Activated T-cell treated with anti-CD3 and anti-CD28 coated beads for 48 hours (primary cell): Measurements from ENCODE around the gene SLC25A51.

ENCODE experiments used
- DNase-seq: peaks from one replicate; pipeline ENCODE4 v3.0.0-alpha.2; 2020; ENCODE audit warnings: low read depth

Gene SLC25A51

GRCh38 chr9:37936965-37937364 lies 33.0 kb upstream of the SLC25A51 start:
- no peak for DNase-seq

DNA sequence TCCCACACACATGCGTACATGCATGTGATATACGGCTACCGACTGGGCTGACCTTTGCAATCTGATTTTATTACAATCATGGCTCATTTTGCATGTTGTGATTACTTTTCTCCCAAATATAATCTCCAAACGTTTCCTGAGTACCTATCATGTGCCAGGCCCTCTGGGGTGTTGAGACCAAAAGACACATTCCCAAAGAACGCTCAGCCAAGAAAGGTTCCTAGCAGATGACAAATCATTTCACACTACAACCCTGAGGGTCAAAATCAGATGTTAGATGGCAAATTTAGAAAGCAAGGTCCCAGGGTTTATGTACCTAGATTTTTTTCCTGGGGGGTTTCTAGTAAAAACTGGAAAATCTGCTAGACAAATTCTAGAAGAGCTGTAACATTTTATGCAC lies 32.4 kb upstream of the SLC25A51 start:
- no peak for DNase-seq

DNA sequence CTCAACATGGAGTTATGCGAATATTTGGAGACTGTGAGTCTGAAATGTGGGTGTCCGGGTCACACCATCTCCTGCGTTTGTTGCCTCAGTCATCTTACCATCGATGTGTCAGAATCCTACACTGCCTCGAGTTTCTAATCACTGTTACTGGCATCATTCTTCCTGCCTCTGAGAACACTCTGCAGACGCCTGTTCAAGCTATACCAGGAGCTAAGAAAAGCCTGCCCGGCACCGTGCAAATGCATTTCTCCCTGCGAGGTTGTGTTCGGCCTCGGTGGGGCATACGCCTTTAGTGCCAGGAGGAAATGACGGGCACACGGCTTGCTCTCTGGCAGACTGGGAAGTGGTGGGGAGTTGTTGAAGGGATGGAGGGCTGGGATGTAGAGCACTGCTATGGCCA lies 31.2 kb upstream of the SLC25A51 start:
- no peak for DNase-seq

GRCh38 chr9:37931592-37931991 lies 27.7 kb upstream of the SLC25A51 start:
- no peak for DNase-seq

- DNase-seq = no peak
Measured at GRCh38 chr9:37929441-37929895, 25.5 kb upstream of the SLC25A51 start.

GRCh38 chr9:37928552-37929430 lies 24.9 kb upstream of the SLC25A51 start:
- no peak for DNase-seq

DNA sequence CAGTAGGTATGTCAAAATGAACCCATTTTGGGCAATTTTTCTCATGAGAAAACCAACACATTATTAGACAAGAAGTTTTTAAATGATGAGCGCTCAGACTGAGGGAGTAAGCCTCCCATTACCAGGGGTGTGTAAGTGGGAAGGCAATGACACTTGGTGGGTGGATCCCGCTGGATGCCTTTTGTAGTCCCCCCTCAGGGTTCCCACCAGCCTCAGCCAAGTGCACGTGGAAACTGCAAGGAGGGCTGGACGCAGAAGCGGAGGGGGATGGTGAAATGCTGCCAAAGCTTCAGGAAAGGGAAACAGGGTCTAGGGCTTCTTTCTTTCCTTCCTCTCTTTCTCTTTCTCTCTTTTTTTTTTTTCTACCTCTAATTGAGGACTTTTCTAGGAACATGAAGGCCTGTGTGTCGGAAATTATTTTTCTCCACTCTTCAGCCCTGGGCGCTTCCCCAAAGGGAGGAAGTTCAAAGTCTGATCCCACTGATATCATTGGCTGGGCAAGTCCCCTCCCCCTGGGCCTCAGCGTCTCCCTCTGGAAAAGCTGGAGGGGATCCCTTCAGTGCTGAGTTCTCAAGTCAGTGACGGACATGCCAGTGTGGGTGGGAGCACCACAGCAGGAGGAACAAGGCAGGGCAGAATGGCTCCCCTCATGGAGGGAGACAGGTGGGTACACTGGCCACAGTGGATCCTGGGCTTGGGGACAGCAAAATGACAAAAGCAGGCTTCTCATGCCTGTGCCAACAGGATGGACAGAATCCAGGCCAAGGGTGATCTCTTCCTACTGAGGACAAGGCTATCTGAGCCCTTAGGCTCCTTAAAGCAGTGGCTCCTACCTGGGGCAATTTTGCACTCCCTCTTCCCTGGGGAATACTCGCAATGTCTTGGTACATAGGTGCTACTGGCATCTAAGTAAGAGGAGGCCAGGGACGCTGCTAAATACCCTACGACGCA lies 23.9 kb upstream of the SLC25A51 start:
- no peak for DNase-seq

GRCh38 chr9:37927132-37927531 lies 23.2 kb upstream of the SLC25A51 start:
- DNase-seq = no peak

- no peak for DNase-seq
Measured at GRCh38 chr9:37926737-37927118, 22.8 kb upstream of the SLC25A51 start.

DNA sequence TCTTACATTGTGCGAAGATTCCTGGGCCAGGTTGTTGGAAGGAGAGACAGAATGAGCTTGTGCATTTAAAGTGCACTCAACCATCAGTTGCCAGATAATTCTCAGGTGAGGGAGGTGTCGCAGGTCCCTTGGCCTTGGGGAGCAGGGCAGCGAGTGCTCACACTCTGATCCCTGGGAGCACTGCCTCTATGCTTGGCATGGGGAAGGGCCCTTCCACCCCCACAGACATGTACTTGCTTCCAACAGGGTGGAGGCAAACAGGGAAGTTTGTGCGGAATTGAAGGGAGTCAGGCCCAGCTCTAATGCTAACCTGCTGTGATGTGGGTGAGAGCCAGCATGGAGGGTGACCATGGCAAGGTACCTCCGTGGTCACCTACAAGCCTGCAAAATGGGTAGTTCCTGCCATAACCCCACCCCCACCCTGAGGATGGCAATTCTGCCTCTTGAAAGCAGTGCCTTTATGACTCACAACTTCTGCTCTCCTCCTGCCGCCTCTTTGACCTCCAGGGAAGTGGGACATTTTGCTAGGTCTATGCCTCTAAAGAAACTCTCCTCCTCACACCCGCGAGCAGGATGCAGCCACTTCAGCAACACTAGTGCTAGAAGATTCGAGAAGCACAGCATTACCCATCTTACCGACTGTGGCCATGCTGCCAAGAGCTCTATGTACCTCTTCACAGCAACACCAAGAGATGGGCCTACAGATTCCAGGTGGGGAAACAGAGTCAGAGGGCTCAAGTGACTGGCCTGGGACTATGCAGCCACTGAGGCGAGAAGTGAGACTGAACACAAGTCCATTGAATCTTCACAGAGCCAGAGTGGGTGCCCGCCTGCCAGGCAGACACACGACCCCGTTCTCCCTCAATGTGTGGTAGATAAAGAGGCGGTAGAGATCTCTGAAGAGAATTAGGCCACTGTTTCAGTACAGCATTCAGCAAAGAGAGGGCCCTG lies 22.1 kb upstream of the SLC25A51 start:
- DNase-seq = no peak

- no peak for DNase-seq
Measured at GRCh38 chr9:37925006-37925405, 21.1 kb upstream of the SLC25A51 start.

- no peak for DNase-seq
Measured at GRCh38 chr9:37924538-37924937, 20.6 kb upstream of the SLC25A51 start.

DNA sequence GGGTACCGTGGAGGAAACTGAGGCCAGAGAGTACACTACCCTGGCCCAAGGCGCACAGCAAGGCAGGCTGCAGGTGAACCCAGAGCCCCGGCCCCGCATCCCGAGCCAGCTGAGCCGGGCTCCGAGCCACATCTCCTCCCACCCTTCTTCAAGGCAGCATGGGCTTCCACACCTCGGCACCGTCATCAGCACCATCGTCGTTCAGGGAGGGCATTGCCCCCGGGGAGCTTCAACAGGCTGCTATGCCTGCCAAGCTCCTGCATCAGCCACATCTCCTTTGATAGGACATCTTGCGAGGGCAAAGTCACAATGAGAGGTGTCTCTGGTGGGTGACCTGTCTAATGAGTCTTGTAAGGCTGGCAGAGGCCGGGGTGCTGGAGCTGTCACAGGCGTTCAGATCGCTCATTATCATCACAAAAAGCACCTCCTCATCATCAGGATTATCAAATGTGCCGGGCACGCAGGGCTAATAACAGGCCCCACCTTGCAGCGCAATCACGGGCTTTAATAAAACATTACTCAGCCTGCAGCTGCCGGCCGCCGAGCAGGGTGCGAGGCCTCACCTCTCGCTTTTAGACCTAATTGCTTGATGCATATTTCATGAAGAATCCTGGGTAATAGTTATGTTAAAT lies 20.0 kb upstream of the SLC25A51 start:
- no peak for DNase-seq

DNA sequence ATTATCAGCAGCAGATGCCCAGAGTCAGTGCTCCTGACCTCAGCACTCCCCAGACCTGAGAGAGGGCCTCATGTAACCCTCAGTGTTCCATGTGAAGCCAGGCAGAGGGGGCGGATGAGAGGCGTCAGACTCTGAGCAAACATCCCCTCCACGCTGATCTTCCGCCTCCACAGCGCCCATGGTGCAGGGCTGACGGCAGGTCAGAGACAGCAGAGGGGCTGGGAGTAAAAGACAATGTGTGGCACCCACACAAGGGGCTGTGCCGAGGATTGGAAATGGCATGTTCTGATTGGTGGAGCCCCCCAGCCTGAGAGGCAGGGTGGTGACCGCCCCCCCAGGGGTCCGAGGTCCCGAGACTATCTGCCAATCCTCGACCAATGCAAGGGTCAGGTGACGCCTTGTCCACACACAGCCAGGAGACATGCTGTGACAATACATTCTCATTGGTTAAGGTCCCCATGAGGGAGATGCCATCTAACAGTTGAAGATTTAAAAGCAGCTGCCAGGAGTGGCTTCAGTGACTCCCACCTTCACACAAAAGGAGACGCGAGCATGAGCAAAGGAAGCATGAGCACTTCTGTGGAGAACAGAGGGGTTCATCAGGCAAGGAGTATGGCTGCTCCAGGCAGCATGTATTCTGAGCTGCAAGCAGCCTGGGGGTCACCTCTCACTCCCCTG lies 19.3 kb upstream of the SLC25A51 start:
- no peak for DNase-seq

DNA sequence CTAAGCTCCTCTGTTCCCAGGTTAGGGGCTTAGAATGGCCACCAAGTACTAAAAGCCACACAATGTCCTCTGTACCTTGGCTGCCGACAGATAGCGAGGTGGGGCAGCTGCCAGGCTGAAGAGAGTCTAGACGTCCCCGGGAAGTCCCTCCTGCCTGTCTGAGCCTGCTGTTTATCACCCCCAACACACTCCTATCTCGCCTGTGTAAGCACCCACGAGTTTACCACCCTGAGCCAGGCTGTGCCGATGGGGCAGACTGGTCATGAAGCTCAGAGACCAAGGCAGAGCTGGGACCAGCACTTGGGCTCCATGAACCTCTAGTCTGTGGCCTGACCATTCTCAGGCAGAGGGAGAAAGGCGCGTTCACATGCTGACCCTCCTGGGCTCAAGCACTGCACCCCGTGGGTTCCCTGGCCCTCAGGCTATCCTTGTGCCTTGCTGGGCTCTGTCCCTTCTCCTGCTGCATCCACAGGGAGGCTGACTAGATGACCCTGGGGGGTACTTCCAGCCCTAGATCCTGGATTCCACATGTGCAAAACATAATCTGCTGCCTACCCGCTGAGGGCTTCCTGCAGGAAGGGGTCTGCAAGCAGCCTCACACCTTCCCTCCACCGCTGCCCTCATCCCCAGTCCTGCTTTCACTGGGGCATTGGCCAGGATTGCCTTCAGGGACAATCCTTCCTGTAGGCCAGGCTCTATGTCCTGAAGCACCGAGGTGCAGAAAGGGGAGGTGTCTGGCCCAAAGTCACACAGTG lies 18.6 kb upstream of the SLC25A51 start:
- DNase-seq = no peak

GRCh38 chr9:37921546-37922300 lies 17.8 kb upstream of the SLC25A51 start:
- DNase-seq = no peak

GRCh38 chr9:37921168-37921510 lies 17.2 kb upstream of the SLC25A51 start:
- DNase-seq = no peak

- no peak for DNase-seq
Measured at GRCh38 chr9:37920471-37921167, 16.7 kb upstream of the SLC25A51 start.

GRCh38 chr9:37919956-37920335 lies 16.0 kb upstream of the SLC25A51 start:
- no peak for DNase-seq
